ENCODE results near the gene CD22. TPM values are rescaled to one million over a fixed set of nuclear protein-coding genes. Genes with fewer than 3 reads are reported as not detected.

The CD22 gene
- total and polyA plus RNA-seq, 2 of the 8 experiments (the other 6 are each of a cell fraction or from before 2014, with no cell fraction given), result 0.06 to 0.60 TPM

GRCh38 chr19:35353635-35354034, 24.6 kb downstream of the CD22 start:
- Histone ChIP-seq H4K91ac (replicated peaks; ENCODE audit: insufficient read length, low read length) (no peak overlapping the region), H3K27me3 (replicated peaks in 1 of 4; ENCODE audit: control insufficient read depth in 3 of 4, extremely low read depth in 1 of 4, insufficient read depth in 3 of 4, low read length in 3 of 4) (no peaks in the 10 kb centered on the region), H3K4me1 (replicated peaks in 1 of 4; ENCODE audit: control insufficient read depth in 3 of 4, insufficient read depth in 4 of 4, low read length in 3 of 4) (peaks cover 0 to 2% (median 0%) of the 10 kb centered on the region in 4 experiments; a peak in 2 of 7 replicates), H3K18ac (ENCODE audit: extremely low read depth, low read length) (no peak overlapping the region), H2AK5ac (ENCODE audit: low read depth, low read length) (no peak overlapping the region), H2BK20ac (ENCODE audit: low read length) (no peak overlapping the region), H2BK12ac (ENCODE audit: low read depth, low read length) (no peak overlapping the region), H4K8ac (ENCODE audit: extremely low read depth, insufficient read depth, low read length) (no peak overlapping the region), H3K9ac (replicated peaks in 1 of 4; ENCODE audit: extremely low read depth in 1 of 4, low read depth in 3 of 4, low read length in 3 of 4) (no peak overlapping the region), H3K27ac (ENCODE audit: low read depth, low read length) (no peak overlapping the region), H3K4me2 (ENCODE audit: insufficient read depth in 1 of 2, low read depth in 2 of 2, low read length in 2 of 2) (no peak overlapping the region), H3K23me2 (ENCODE audit: low read depth, low read length) (no peaks in the 10 kb centered on the region), H2BK15ac (ENCODE audit: low read length) (no peak overlapping the region), H2BK120ac (replicated peaks; ENCODE audit: low read depth, low read length) (no peak overlapping the region), H4K5ac (ENCODE audit: insufficient read length, low read depth, low read length) (no peak overlapping the region), H3K4me3 (ENCODE audit: extremely low read depth in 1 of 4, insufficient read depth in 2 of 4, low read depth in 3 of 4, low read length in 4 of 4) (no peak overlapping the region), H3K14ac (ENCODE audit: insufficient read length) (no peak overlapping the region), H3K9me3 (ENCODE audit: insufficient read depth in 2 of 2, low read depth in 1 of 2, low read length in 1 of 2) (no peaks in the 10 kb centered on the region), H2AFZ (ENCODE audit: low read length) (no peak overlapping the region), H3K79me2 (ENCODE audit: control insufficient read depth in 1 of 2, insufficient read depth in 2 of 2, low read length in 2 of 2) (no peaks in the 10 kb centered on the region), H2BK5ac (ENCODE audit: low read depth, low read length) (no peak overlapping the region), H3K79me1 (ENCODE audit: low read depth, low read length) (no peaks in the 10 kb centered on the region), H3K36me3 (ENCODE audit: control insufficient read depth in 2 of 4, insufficient read depth in 4 of 4, low read length in 3 of 4) (no peaks in the 10 kb centered on the region), H4K20me1 (replicated peaks in 1 of 2; ENCODE audit: control insufficient read depth in 1 of 2, insufficient read depth in 2 of 2, low read length in 2 of 2) (no peaks in the 10 kb centered on the region), H3K56ac (replicated peaks; ENCODE audit: insufficient read length, low read depth, low read length) (no peak overlapping the region), H3K4ac (replicated peaks; ENCODE audit: insufficient read length, low read depth, low read length) (no peak overlapping the region), H3K23ac (ENCODE audit: insufficient read length) (no peak overlapping the region)
- DNase-seq (ENCODE audit: low read depth in 1 of 2, low spot score in 2 of 2), result peak in 1 of 2 experiments; percentile 16
- no peak for TF ChIP-seq GTF2F1 (IDR thresholded peaks at IDR 0.05; ENCODE audit: borderline replicate concordance, low read depth, low read length)
- no peak for TF ChIP-seq GABPA (IDR thresholded peaks at IDR 0.05; ENCODE audit: borderline replicate concordance, insufficient read depth, low read length)
- no peak for TF ChIP-seq ASH2L (IDR thresholded peaks at IDR 0.05; ENCODE audit: low read length)
- no peak for TF ChIP-seq TCF12 (IDR thresholded peaks at IDR 0.05; ENCODE audit: low read depth, low read length)
- TF ChIP-seq TEAD4 (IDR thresholded peaks at IDR 0.05; ENCODE audit: low read depth, low read length), result no peak
- no peak for TF ChIP-seq RBBP5 (IDR thresholded peaks at IDR 0.05; ENCODE audit: borderline replicate concordance, low read depth, low read length)
- no peak for TF ChIP-seq RXRA (IDR thresholded peaks at IDR 0.05; ENCODE audit: insufficient read depth, low read depth, low read length)
- no peak for TF ChIP-seq KDM1A (IDR thresholded peaks at IDR 0.05; ENCODE audit: borderline replicate concordance, low read length)
- TF ChIP-seq EGR1 (IDR thresholded peaks at IDR 0.05; ENCODE audit: borderline replicate concordance, low read depth, low read length), result no peak
- no peak for TF ChIP-seq TAF1 (IDR thresholded peaks at IDR 0.05; ENCODE audit: low read depth, low read length)
- TF ChIP-seq PHF8 (conservative IDR thresholded peaks at IDR 0.05; ENCODE audit: low read depth, low read length), result no peak
- TF ChIP-seq BCL11A (IDR thresholded peaks at IDR 0.05; ENCODE audit: low read depth in 2 of 2, low read length in 2 of 2), result no peak
- no peak for TF ChIP-seq SIRT6 (IDR thresholded peaks at IDR 0.05; ENCODE audit: low read length)
- TF ChIP-seq RAD21 (IDR thresholded peaks at IDR 0.05 in 1 of 2, conservative IDR thresholded peaks at IDR 0.05 in 1 of 2; ENCODE audit: low read depth in 2 of 2, low read length in 2 of 2), result no peak
- ChIA-PET CTCF (ENCODE audit: partially characterized antibody) (interaction anchor here (0.8 to 4.1 kb wide), 39 partner anchors 9 to 308 kb away, joined by 3 to 51 read pairs (median 4); partner anchors contain the start of genes CD22 and HAMP), POLR2A (ENCODE audit: partially characterized antibody) (interaction anchor here (0.6 to 0.9 kb wide), 3 partner anchors 171 to 349 kb away, joined by 3 read pairs; no protein-coding TSS in a partner anchor)
- FAIRE-seq, result no peak
- 90% methylated on average over 9 of the region's 9 CpGs; no CpG with 5 or more reads in 1 of the 2 experiments for WGBS, 2 experiments (ENCODE audit: extremely low coverage in 1 of 2, insufficient coverage in 1 of 2, insufficient read length in 1 of 2, insufficient replicate concordance in 2 of 2, low coverage in 1 of 2, low lambda C conversion rate in 2 of 2, missing lambda C conversion rate in 1 of 2)

Measured in H1 (cell line).